ENCODE data around the gene SMDT1.

DNA sequence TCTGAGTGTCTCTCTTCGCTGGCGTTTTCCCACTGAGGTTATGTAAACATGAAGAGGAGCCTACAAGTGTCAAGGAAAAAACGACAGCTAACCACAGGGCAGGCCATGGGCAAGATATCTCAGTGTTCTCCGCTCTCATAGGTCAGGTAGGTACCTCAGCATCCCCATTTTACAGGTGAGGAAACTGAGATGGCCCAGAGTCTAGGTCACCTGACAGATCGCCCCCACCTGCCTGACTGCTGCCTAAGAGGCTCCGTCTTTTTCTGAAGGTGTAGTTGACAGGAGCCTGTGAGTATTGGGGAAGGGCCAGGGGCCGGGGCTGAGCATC lies 11.9 kb downstream of the SMDT1 start:
- TF ChIP-seq, protein P1, sequence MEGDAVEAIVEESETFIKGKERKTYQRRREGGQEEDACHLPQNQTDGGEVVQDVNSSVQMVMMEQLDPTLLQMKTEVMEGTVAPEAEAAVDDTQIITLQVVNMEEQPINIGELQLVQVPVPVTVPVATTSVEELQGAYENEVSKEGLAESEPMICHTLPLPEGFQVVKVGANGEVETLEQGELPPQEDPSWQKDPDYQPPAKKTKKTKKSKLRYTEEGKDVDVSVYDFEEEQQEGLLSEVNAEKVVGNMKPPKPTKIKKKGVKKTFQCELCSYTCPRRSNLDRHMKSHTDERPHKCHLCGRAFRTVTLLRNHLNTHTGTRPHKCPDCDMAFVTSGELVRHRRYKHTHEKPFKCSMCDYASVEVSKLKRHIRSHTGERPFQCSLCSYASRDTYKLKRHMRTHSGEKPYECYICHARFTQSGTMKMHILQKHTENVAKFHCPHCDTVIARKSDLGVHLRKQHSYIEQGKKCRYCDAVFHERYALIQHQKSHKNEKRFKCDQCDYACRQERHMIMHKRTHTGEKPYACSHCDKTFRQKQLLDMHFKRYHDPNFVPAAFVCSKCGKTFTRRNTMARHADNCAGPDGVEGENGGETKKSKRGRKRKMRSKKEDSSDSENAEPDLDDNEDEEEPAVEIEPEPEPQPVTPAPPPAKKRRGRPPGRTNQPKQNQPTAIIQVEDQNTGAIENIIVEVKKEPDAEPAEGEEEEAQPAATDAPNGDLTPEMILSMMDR (IDR thresholded peaks at IDR 0.05; ENCODE audit: low read depth, low read length, missing input control), result no peak
- TF ChIP-seq, protein P2, sequence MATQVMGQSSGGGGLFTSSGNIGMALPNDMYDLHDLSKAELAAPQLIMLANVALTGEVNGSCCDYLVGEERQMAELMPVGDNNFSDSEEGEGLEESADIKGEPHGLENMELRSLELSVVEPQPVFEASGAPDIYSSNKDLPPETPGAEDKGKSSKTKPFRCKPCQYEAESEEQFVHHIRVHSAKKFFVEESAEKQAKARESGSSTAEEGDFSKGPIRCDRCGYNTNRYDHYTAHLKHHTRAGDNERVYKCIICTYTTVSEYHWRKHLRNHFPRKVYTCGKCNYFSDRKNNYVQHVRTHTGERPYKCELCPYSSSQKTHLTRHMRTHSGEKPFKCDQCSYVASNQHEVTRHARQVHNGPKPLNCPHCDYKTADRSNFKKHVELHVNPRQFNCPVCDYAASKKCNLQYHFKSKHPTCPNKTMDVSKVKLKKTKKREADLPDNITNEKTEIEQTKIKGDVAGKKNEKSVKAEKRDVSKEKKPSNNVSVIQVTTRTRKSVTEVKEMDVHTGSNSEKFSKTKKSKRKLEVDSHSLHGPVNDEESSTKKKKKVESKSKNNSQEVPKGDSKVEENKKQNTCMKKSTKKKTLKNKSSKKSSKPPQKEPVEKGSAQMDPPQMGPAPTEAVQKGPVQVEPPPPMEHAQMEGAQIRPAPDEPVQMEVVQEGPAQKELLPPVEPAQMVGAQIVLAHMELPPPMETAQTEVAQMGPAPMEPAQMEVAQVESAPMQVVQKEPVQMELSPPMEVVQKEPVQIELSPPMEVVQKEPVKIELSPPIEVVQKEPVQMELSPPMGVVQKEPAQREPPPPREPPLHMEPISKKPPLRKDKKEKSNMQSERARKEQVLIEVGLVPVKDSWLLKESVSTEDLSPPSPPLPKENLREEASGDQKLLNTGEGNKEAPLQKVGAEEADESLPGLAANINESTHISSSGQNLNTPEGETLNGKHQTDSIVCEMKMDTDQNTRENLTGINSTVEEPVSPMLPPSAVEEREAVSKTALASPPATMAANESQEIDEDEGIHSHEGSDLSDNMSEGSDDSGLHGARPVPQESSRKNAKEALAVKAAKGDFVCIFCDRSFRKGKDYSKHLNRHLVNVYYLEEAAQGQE (IDR thresholded peaks at IDR 0.05), result no peak
- TF ChIP-seq TAF1 (conservative IDR thresholded peaks at IDR 0.05) (no peak), GABPA (IDR thresholded peaks at IDR 0.05 in 1 of 2, conservative IDR thresholded peaks at IDR 0.05 in 1 of 2) (no peak), RXRA (IDR thresholded peaks at IDR 0.05) (no peak), FOXA1 (IDR thresholded peaks at IDR 0.05) (no peak), YY1 (IDR thresholded peaks at IDR 0.05) (no peak)

All from liver (tissue), 3 donors.